ENCODE measurements around the gene HNRNPF. TPM values are rescaled to one million over a fixed set of nuclear protein-coding genes. Genes with fewer than 3 reads are reported as not detected.

Gene HNRNPF
- total and polyA plus RNA-seq, 2 of the 8 experiments (the other 6 are each of a cell fraction or from before 2014, with no cell fraction given): 209 to 389 TPM

DNA sequence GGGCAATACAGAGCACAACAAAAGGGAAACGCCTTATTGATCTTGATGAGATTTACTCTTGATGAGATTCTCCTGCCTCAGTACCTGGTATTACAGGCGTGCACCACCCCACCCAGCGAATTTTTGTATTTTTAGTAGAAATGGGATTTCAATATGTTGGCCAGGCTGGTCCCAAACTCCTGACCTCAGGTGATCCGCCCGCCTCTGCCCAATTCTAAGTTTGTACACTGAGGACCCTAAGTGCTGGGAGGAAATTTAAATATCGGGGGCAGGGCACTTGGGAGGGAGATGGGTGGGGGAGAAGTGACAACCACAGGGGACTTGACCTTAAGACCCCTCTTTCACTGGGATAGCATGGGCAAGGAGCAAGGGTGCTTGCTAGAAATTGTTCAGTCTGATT, 14.1 kb downstream of the HNRNPF start:
- Histone ChIP-seq H3K27ac (ENCODE audit: low read depth, low read length) (no peak overlapping the region), H4K8ac (ENCODE audit: extremely low read depth, insufficient read depth, low read length) (no peak overlapping the region), H4K20me1 (replicated peaks in 1 of 2; ENCODE audit: control insufficient read depth in 1 of 2, insufficient read depth in 2 of 2, low read length in 2 of 2) (peaks cover 32 to 50% of the 10 kb centered on the region in 2 experiments), H3K23me2 (ENCODE audit: low read depth, low read length) (peaks cover 10% of the 10 kb centered on the region), H3K79me2 (ENCODE audit: control insufficient read depth in 1 of 2, insufficient read depth in 2 of 2, low read length in 2 of 2) (peaks cover 58 to 90% of the 10 kb centered on the region in 2 experiments), H3K4me1 (replicated peaks in 1 of 4; ENCODE audit: control insufficient read depth in 3 of 4, insufficient read depth in 4 of 4, low read length in 3 of 4) (peaks cover 0 to 10% (median 5%) of the 10 kb centered on the region in 4 experiments), H3K14ac (ENCODE audit: insufficient read length) (no peak overlapping the region), H3K4ac (replicated peaks; ENCODE audit: insufficient read length, low read depth, low read length) (no peak overlapping the region), H2AK5ac (ENCODE audit: low read depth, low read length) (no peak overlapping the region), H3K9me3 (ENCODE audit: insufficient read depth in 2 of 2, low read depth in 1 of 2, low read length in 1 of 2) (no peaks in the 10 kb centered on the region), H3K27me3 (replicated peaks in 1 of 4; ENCODE audit: control insufficient read depth in 3 of 4, extremely low read depth in 1 of 4, insufficient read depth in 3 of 4, low read length in 3 of 4) (no peaks in the 10 kb centered on the region), H3K9ac (replicated peaks in 1 of 4; ENCODE audit: extremely low read depth in 1 of 4, low read depth in 3 of 4, low read length in 3 of 4) (peak overlapping the region in 2 of 4 experiments; percentile 0 to 94; a peak in 1 of 7 replicates), H2AFZ (ENCODE audit: low read length) (no peak overlapping the region), H2BK20ac (ENCODE audit: low read length) (no peak overlapping the region), H4K5ac (ENCODE audit: insufficient read length, low read depth, low read length) (no peak overlapping the region), H2BK12ac (ENCODE audit: low read depth, low read length) (no peak overlapping the region), H3K4me3 (ENCODE audit: extremely low read depth in 1 of 4, insufficient read depth in 2 of 4, low read depth in 3 of 4, low read length in 4 of 4) (peak overlapping the region; percentile 76 to 91 (median 86); a peak in 5 of 8 replicates), H3K18ac (ENCODE audit: extremely low read depth, low read length) (no peak overlapping the region), H2BK5ac (ENCODE audit: low read depth, low read length) (no peak overlapping the region), H2BK120ac (replicated peaks; ENCODE audit: low read depth, low read length) (no peak overlapping the region), H3K23ac (ENCODE audit: insufficient read length) (no peak overlapping the region), H3K79me1 (ENCODE audit: low read depth, low read length) (peaks cover 14% of the 10 kb centered on the region), H2BK15ac (ENCODE audit: low read length) (no peak overlapping the region), H3K56ac (replicated peaks; ENCODE audit: insufficient read length, low read depth, low read length) (no peak overlapping the region), H4K91ac (replicated peaks; ENCODE audit: insufficient read length, low read length) (no peak overlapping the region), H3K36me3 (ENCODE audit: control insufficient read depth in 2 of 4, insufficient read depth in 4 of 4, low read length in 3 of 4) (peaks cover 25 to 58% (median 48%) of the 10 kb centered on the region in 4 experiments), H3K4me2 (ENCODE audit: insufficient read depth in 1 of 2, low read depth in 2 of 2, low read length in 2 of 2) (peak overlapping the region; percentile 78 to 86)
- 97% methylated on average over 6 of the region's 6 CpGs; no CpG with 5 or more reads in 1 of the 2 experiments for WGBS, 2 experiments (ENCODE audit: extremely low coverage in 1 of 2, insufficient coverage in 1 of 2, insufficient read length in 1 of 2, insufficient replicate concordance in 2 of 2, low coverage in 1 of 2, low lambda C conversion rate in 2 of 2, missing lambda C conversion rate in 1 of 2)
- DNase-seq (ENCODE audit: low read depth in 1 of 2, low spot score in 2 of 2) (no peak), FAIRE-seq (no peak)
- POLR2A ChIA-PET (ENCODE audit: partially characterized antibody): interaction anchor here (0.7 to 10.5 kb wide), 17 partner anchors 8 to 58 kb away, joined by 3 to 112 read pairs (median 8); partner anchors contain the start of genes FXYD4, HNRNPF and ZNF487
- TF ChIP-seq GABPA (IDR thresholded peaks at IDR 0.05; ENCODE audit: borderline replicate concordance, insufficient read depth, low read length) (no peak), POLR2AphosphoS5 (IDR thresholded peaks at IDR 0.05; ENCODE audit: low read depth, low read length) (peak; percentile 16; the same call in 1 of the 2 replicates)
- CTCF ChIA-PET (ENCODE audit: partially characterized antibody): interaction anchor here (0.6 to 2.0 kb wide), 3 partner anchors 11 to 67 kb away, joined by 3 to 5 read pairs (median 3); no protein-coding TSS in a partner anchor

All from H1 (cell line).